ENCODE measurements around the gene FYB2. TPM values are rescaled to one million over a fixed set of nuclear protein-coding genes. Genes with fewer than 3 reads are reported as not detected.

FYB2 gene
- polyA plus RNA-seq, 1 donor from 2014 or later, result 0.69 TPM

- H3K79me2 ChIP-seq (replicated peaks; ENCODE audit: insufficient read depth, low read length), result no peaks in the 10 kb centered on the region
- H4K20me1 ChIP-seq (ENCODE audit: insufficient read depth), result no peaks in the 10 kb centered on the region
- no peak for TF ChIP-seq CTCF (IDR thresholded peaks at IDR 0.05; ENCODE audit: poor library complexity, severe bottlenecking)
- TF ChIP-seq MXI1 (conservative IDR thresholded peaks at IDR 0.05; ENCODE audit: poor library complexity, severe bottlenecking), result no peak
- no peak for TF ChIP-seq RAD21 (conservative IDR thresholded peaks at IDR 0.05)
- no peak overlapping the region for H3K4me3 ChIP-seq (ENCODE audit: low read length)
- no peak overlapping the region for H3K4me2 ChIP-seq (ENCODE audit: low read length)
- no peak overlapping the region for H2AFZ ChIP-seq (ENCODE audit: low read depth, low read length)
- H3K9me3 ChIP-seq (ENCODE audit: low read length), result no peaks in the 10 kb centered on the region
- H3K9me2 ChIP-seq (ENCODE audit: insufficient read depth, low read length), result no peaks in the 10 kb centered on the region
- H3K36me3 ChIP-seq (ENCODE audit: insufficient read depth, low read length), result no peaks in the 10 kb centered on the region
- H3K27ac ChIP-seq (ENCODE audit: low read length), result peak overlapping the region; percentile 46
- no peaks in the 10 kb centered on the region for H3F3A ChIP-seq (ENCODE audit: insufficient read depth, low read length, poor library complexity, severe bottlenecking)
- H3K27me3 ChIP-seq (ENCODE audit: insufficient read depth, low read depth, low read length), result no peaks in the 10 kb centered on the region
- H3K9ac ChIP-seq (ENCODE audit: low read length), result no peak overlapping the region
Observed at GRCh38 chr1:56798053-56798471, 21.1 kb downstream of the FYB2 start.

- TF ChIP-seq EZH2 (IDR thresholded peaks at IDR 0.05; ENCODE audit: borderline replicate concordance, insufficient read depth, low read length, poor library complexity, severe bottlenecking), result no peak
- peak; percentile 51 for TF ChIP-seq POLR2AphosphoS5 (IDR thresholded peaks at IDR 0.05)
- peak; percentile 45 for TF ChIP-seq EP300 (conservative IDR thresholded peaks at IDR 0.05; ENCODE audit: poor library complexity, severe bottlenecking)
- no peak for TF ChIP-seq CTCF (IDR thresholded peaks at IDR 0.05; ENCODE audit: poor library complexity, severe bottlenecking)
- no peak for TF ChIP-seq TAF1 (IDR thresholded peaks at IDR 0.05; ENCODE audit: low read depth)
- no peak for TF ChIP-seq RAD21 (conservative IDR thresholded peaks at IDR 0.05)
- H2AFZ ChIP-seq (ENCODE audit: low read depth, low read length), result no peak overlapping the region
- no peak overlapping the region for H3K9ac ChIP-seq (ENCODE audit: low read length)
- H3K27me3 ChIP-seq (ENCODE audit: insufficient read depth, low read depth, low read length), result no peaks in the 10 kb centered on the region
- no peak overlapping the region for H3K4me3 ChIP-seq (ENCODE audit: low read length)
- H3K36me3 ChIP-seq (ENCODE audit: insufficient read depth, low read length), result no peaks in the 10 kb centered on the region
- H3F3A ChIP-seq (ENCODE audit: insufficient read depth, low read length, poor library complexity, severe bottlenecking), result no peaks in the 10 kb centered on the region
- no peaks in the 10 kb centered on the region for H4K20me1 ChIP-seq (ENCODE audit: insufficient read depth)
- no peaks in the 10 kb centered on the region for H3K9me2 ChIP-seq (ENCODE audit: insufficient read depth, low read length)
- H3K79me2 ChIP-seq (replicated peaks; ENCODE audit: insufficient read depth, low read length), result no peaks in the 10 kb centered on the region
- peak overlapping the region; percentile 46 for H3K27ac ChIP-seq (ENCODE audit: low read length)
- H3K9me3 ChIP-seq (ENCODE audit: low read length), result no peaks in the 10 kb centered on the region
- H3K4me2 ChIP-seq (ENCODE audit: low read length), result no peak overlapping the region
Observed at GRCh38 chr1:56797065-56797685, 22.0 kb downstream of the FYB2 start.

GRCh38 chr1:56795870-56796269 lies 23.3 kb downstream of the FYB2 start:
- Histone ChIP-seq H2AFZ (ENCODE audit: low read depth, low read length) (no peak overlapping the region), H3K79me2 (replicated peaks; ENCODE audit: insufficient read depth, low read length) (no peaks in the 10 kb centered on the region), H3K4me2 (ENCODE audit: low read length) (no peak overlapping the region), H3K9me2 (ENCODE audit: insufficient read depth, low read length) (no peaks in the 10 kb centered on the region), H3K36me3 (ENCODE audit: insufficient read depth, low read length) (no peaks in the 10 kb centered on the region), H3K4me3 (ENCODE audit: low read length) (no peak overlapping the region), H3K27me3 (ENCODE audit: insufficient read depth, low read depth, low read length) (no peaks in the 10 kb centered on the region), H4K20me1 (ENCODE audit: insufficient read depth) (no peaks in the 10 kb centered on the region), H3K9ac (ENCODE audit: low read length) (no peak overlapping the region), H3K27ac (ENCODE audit: low read length) (peak overlapping the region; percentile 46), H3K9me3 (ENCODE audit: low read length) (no peaks in the 10 kb centered on the region), H3F3A (ENCODE audit: insufficient read depth, low read length, poor library complexity, severe bottlenecking) (no peaks in the 10 kb centered on the region)
- TF ChIP-seq SMC3 (conservative IDR thresholded peaks at IDR 0.05; ENCODE audit: poor library complexity) (no peak), TAF1 (IDR thresholded peaks at IDR 0.05; ENCODE audit: low read depth) (no peak), EP300 (conservative IDR thresholded peaks at IDR 0.05; ENCODE audit: poor library complexity, severe bottlenecking) (no peak), MXI1 (conservative IDR thresholded peaks at IDR 0.05; ENCODE audit: poor library complexity, severe bottlenecking) (no peak), CTCF (IDR thresholded peaks at IDR 0.05; ENCODE audit: poor library complexity, severe bottlenecking) (no peak), EZH2 (IDR thresholded peaks at IDR 0.05; ENCODE audit: borderline replicate concordance, insufficient read depth, low read length, poor library complexity, severe bottlenecking) (no peak), POLR2AphosphoS5 (IDR thresholded peaks at IDR 0.05) (no peak), REST (IDR thresholded peaks at IDR 0.05; ENCODE audit: borderline replicate concordance) (no peak), RAD21 (conservative IDR thresholded peaks at IDR 0.05) (no peak)

Data from neural cell (in vitro differentiated cells).